Activated T-cell treated with anti-CD3 and anti-CD28 coated beads for 48 hours (primary cell): Measurements from ENCODE around the gene ZFP92.

Experiments used
- DNase-seq: peaks from one replicate; pipeline ENCODE4 v3.0.0-alpha.2; 2020; ENCODE audit warnings: low read depth

Gene ZFP92

GRCh38 chrX:153456704-153457103, 45.4 kb downstream of the ZFP92 start:
- no peak for DNase-seq

GRCh38 chrX:153457136-153457825, 46.0 kb downstream of the ZFP92 start:
- no peak for DNase-seq

GRCh38 chrX:153457827-153458466, 46.7 kb downstream of the ZFP92 start:
- no peak for DNase-seq

GRCh38 chrX:153458476-153458875, 47.2 kb downstream of the ZFP92 start:
- DNase-seq = no peak

GRCh38 chrX:153459986-153460385, 48.7 kb downstream of the ZFP92 start:
- no peak for DNase-seq

GRCh38 chrX:153460826-153461225, 49.6 kb downstream of the ZFP92 start:
- DNase-seq = peak; percentile 31
